ENCODE results near the gene EI24.

DNA sequence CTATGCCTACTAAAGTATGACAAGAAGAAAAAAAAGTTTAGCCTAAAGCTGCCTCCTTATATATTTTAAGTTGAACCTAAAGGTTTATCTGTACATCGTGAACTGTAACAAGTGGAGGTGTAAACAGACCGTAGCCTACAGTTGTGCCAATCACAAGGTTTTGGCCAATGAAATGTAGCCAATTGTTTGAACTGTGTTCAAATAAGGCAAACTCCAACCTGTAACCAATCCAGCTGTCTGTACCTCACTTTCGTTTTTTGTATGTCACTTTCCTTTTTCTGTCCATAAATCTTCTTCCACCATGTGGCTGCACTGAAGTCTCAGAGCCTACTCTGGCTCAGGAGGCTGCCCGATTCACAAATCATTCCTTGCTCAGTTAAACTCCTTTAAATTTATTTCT lies 6.8 kb upstream of the EI24 start:
- TF ChIP-seq, protein P1, sequence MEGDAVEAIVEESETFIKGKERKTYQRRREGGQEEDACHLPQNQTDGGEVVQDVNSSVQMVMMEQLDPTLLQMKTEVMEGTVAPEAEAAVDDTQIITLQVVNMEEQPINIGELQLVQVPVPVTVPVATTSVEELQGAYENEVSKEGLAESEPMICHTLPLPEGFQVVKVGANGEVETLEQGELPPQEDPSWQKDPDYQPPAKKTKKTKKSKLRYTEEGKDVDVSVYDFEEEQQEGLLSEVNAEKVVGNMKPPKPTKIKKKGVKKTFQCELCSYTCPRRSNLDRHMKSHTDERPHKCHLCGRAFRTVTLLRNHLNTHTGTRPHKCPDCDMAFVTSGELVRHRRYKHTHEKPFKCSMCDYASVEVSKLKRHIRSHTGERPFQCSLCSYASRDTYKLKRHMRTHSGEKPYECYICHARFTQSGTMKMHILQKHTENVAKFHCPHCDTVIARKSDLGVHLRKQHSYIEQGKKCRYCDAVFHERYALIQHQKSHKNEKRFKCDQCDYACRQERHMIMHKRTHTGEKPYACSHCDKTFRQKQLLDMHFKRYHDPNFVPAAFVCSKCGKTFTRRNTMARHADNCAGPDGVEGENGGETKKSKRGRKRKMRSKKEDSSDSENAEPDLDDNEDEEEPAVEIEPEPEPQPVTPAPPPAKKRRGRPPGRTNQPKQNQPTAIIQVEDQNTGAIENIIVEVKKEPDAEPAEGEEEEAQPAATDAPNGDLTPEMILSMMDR (IDR thresholded peaks at IDR 0.05; ENCODE audit: insufficient read depth, low read length), result no peak
- no peak for TF ChIP-seq GABPA (IDR thresholded peaks at IDR 0.05; ENCODE audit: low read depth)
- TF ChIP-seq REST (IDR thresholded peaks at IDR 0.05; ENCODE audit: insufficient replicate concordance, low read depth), result no peak

All from HL-60 (cell line).